COLO829 (cell line): ENCODE results near the gene SLK.

Source experiments
- DNase-seq: peaks from one replicate; pipeline ENCODE4 v3.0.0; 2012; ENCODE audit warnings: low spot score

SLK gene

GRCh38 chr10:103990121-103990520 is 23.2 kb downstream of the SLK start:
- DNase-seq, result no peak

- no peak for DNase-seq
Measured at GRCh38 chr10:103990531-103990930, 23.6 kb downstream of the SLK start.

- no peak for DNase-seq
Measured at GRCh38 chr10:103991393-103992128, 24.6 kb downstream of the SLK start.

- DNase-seq, result no peak
Measured at GRCh38 chr10:103995134-103995533, 28.2 kb downstream of the SLK start.

- no peak for DNase-seq
Measured at GRCh38 chr10:103998805-103999204, 31.9 kb downstream of the SLK start.

GRCh38 chr10:104002911-104003310 is 36.0 kb downstream of the SLK start:
- DNase-seq, result no peak

- DNase-seq, result no peak
Measured at GRCh38 chr10:104005172-104005863, 38.4 kb downstream of the SLK start.

GRCh38 chr10:104011904-104012303 is 45.0 kb downstream of the SLK start:
- DNase-seq, result no peak

GRCh38 chr10:104013489-104013888 is 46.5 kb downstream of the SLK start:
- no peak for DNase-seq

GRCh38 chr10:104014176-104014575 is 47.2 kb downstream of the SLK start:
- no peak for DNase-seq

GRCh38 chr10:104016661-104017060 is 49.7 kb downstream of the SLK start:
- no peak for DNase-seq

GRCh38 chr10:104018471-104018870 is 51.5 kb downstream of the SLK start:
- no peak for DNase-seq

GRCh38 chr10:104020020-104020419 is 53.1 kb downstream of the SLK start:
- no peak for DNase-seq

- DNase-seq, result no peak
Measured at GRCh38 chr10:104021246-104021645, 54.3 kb downstream of the SLK start.

GRCh38 chr10:104022026-104022425 is 55.1 kb downstream of the SLK start:
- no peak for DNase-seq

GRCh38 chr10:104025524-104025923 is 58.6 kb downstream of the SLK start:
- no peak for DNase-seq

GRCh38 chr10:104026762-104027161 is 59.8 kb downstream of the SLK start:
- no peak for DNase-seq

GRCh38 chr10:104028146-104028545 is 61.2 kb downstream of the SLK start:
- no peak for DNase-seq

GRCh38 chr10:104028823-104029520 is 62.0 kb downstream of the SLK start:
- DNase-seq, result no peak

GRCh38 chr10:104029521-104029860 is 62.6 kb downstream of the SLK start:
- DNase-seq, result no peak

GRCh38 chr10:104031631-104032030 is 64.7 kb downstream of the SLK start:
- DNase-seq, result no peak

- no peak for DNase-seq
Measured at GRCh38 chr10:104032144-104032775, 65.3 kb downstream of the SLK start.
